OCI-LY3 (cell line): Measurements from ENCODE around the gene YARS2.

Source experiments
- H2AFZ ChIP-seq: fragments of 200-600, 300-600 bp; shearing (Covaris generic); 2 replicates; pipeline ENCODE4 v1.6.0; 2014; ENCODE audit warnings: antibody characterized with exemption, low read depth, low read length
- H3K27ac ChIP-seq: fragments of 200-600, 300-600 bp; sonication (generic); 2 replicates; pipeline ENCODE4 v1.5.1; 2014; ENCODE audit warnings: mild to moderate bottlenecking, low read length, moderate library complexity, mixed read lengths
- H3K27me3 ChIP-seq: fragments of 200-600, 300-600 bp; sonication (generic); 2 replicates; pipeline ENCODE4 v1.6.1; 2014; ENCODE audit warnings: low read depth, low read length, mixed read lengths
- H3K36me3 ChIP-seq: fragments of 200-600, 300-600 bp; sonication (generic); replicated peaks from 2 replicates; pipeline ENCODE3; 2014; ENCODE audit warnings: low read depth, low read length, mixed read lengths
- H3K4me1 ChIP-seq: fragments of 300-600, 200-600 bp; sonication (generic); 2 replicates; pipeline ENCODE4 v1.6.1; 2014; ENCODE audit warnings: low read length, mixed read lengths
- H3K4me2 ChIP-seq: fragments of 200-600, 300-600 bp; sonication (generic); 2 replicates; pipeline ENCODE4 v1.6.1; 2014; ENCODE audit warnings: low read length, mixed read lengths
- H3K4me3 ChIP-seq: fragments of 300-600, 200-600 bp; sonication (generic); 2 replicates; pipeline ENCODE4 v1.5.1; 2014; ENCODE audit warnings: antibody characterized with exemption, mild to moderate bottlenecking, low read length, moderate library complexity
- H3K79me2 ChIP-seq: fragments of 300-600, 200-600 bp; shearing (Covaris generic); 2 replicates; pipeline ENCODE4 v1.6.1; 2014; ENCODE audit warnings: mild to moderate bottlenecking, low read length, mixed read lengths
- H3K9ac ChIP-seq: fragments of 300-600, 200-600 bp; shearing (Covaris generic); 2 replicates; pipeline ENCODE4 v1.6.0; 2014; ENCODE audit warnings: mild to moderate bottlenecking, low read length, moderate library complexity
- H3K9me3 ChIP-seq: fragments of 200-600, 300-600 bp; shearing (Covaris generic); 2 replicates; pipeline ENCODE4 v1.6.1; 2014; ENCODE audit warnings: low read length, mixed read lengths; ENCODE audit not compliant: insufficient read depth
- H4K20me1 ChIP-seq: fragments of 200-600, 300-600 bp; sonication (generic); 2 replicates; pipeline ENCODE4 v1.6.1; 2016; ENCODE audit warnings: low read length, mixed read lengths; ENCODE audit not compliant: insufficient read depth
- EZH2phosphoT487 ChIP-seq: fragments of 200-600 bp; shearing (Covaris generic); IDR thresholded peaks from 2 replicates; pipeline ENCODE4 v1.6.1; 2018; ENCODE audit warnings: antibody characterized with exemption, mixed run types, low read depth
- TF ChIP-seq, protein P1 (sequence below): fragments of 200-600, 300-600 bp; sonication (generic); IDR thresholded peaks from 2 replicates; pipeline ENCODE4 v1.5.1; 2014; ENCODE audit warnings: antibody characterized with exemption, low read length, low read depth

YARS2 gene

DNA sequence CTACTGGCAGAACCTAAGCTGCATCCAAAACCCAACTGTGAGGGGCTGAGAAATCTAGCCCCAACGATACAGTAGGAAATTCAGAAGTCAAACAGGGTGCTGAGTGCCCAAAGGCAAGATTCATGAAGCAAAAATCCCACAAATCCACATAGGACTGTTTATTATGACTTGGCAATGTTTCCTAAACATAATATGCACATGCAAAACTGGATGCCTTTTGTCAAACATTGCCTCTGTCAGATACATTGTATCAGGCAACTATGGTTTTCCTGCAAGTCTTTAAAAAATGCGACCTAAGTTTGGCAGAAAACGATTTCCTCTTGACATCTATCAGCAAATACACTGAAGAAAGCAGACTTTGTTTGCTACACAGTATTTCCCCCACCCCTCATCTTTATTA, 27.3 kb upstream of the YARS2 start:
- Histone ChIP-seq H3K9me3 (no peaks in the 10 kb centered on the region), H3K4me3 (no peak overlapping the region), H3K9ac (no peak overlapping the region), H3K79me2 (no peaks in the 10 kb centered on the region), H3K4me2 (no peak overlapping the region), H3K27ac (no peak overlapping the region), H4K20me1 (no peaks in the 10 kb centered on the region), H3K27me3 (peaks cover 32% of the 10 kb centered on the region), H2AFZ (no peak overlapping the region), H3K36me3 (no peaks in the 10 kb centered on the region), H3K4me1 (no peaks in the 10 kb centered on the region)
- TF ChIP-seq, protein P1, sequence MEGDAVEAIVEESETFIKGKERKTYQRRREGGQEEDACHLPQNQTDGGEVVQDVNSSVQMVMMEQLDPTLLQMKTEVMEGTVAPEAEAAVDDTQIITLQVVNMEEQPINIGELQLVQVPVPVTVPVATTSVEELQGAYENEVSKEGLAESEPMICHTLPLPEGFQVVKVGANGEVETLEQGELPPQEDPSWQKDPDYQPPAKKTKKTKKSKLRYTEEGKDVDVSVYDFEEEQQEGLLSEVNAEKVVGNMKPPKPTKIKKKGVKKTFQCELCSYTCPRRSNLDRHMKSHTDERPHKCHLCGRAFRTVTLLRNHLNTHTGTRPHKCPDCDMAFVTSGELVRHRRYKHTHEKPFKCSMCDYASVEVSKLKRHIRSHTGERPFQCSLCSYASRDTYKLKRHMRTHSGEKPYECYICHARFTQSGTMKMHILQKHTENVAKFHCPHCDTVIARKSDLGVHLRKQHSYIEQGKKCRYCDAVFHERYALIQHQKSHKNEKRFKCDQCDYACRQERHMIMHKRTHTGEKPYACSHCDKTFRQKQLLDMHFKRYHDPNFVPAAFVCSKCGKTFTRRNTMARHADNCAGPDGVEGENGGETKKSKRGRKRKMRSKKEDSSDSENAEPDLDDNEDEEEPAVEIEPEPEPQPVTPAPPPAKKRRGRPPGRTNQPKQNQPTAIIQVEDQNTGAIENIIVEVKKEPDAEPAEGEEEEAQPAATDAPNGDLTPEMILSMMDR, result no peak
- no peak for TF ChIP-seq EZH2phosphoT487

DNA sequence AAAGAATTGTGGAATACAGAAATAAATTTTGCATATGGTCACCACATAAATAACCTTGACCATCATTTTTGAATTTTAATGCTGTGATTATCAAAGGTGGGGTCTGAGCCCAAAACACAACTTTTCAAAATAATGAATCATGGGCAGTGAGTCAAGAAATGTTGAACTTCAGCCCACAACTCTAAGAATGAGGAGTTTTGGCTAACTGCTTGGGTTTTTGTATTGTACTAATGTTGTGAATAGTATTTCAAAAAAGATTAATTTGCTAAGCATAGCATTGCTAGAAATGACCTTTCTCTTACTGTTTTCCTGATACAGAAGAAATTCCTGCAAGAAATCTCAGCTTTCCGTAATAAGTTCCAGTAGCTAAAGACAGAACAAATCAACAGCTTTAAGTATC, 24.4 kb upstream of the YARS2 start:
- TF ChIP-seq EZH2phosphoT487, result no peak
- TF ChIP-seq, protein P1, result no peak
- Histone ChIP-seq H3K36me3 (no peaks in the 10 kb centered on the region), H3K27ac (no peak overlapping the region), H3K9ac (no peak overlapping the region), H4K20me1 (no peaks in the 10 kb centered on the region), H2AFZ (no peak overlapping the region), H3K79me2 (no peaks in the 10 kb centered on the region), H3K9me3 (no peaks in the 10 kb centered on the region), H3K4me1 (peaks cover 5% of the 10 kb centered on the region; the same call in 1 of the 2 replicates), H3K27me3 (peaks cover 46% of the 10 kb centered on the region), H3K4me2 (no peak overlapping the region), H3K4me3 (no peak overlapping the region)

DNA sequence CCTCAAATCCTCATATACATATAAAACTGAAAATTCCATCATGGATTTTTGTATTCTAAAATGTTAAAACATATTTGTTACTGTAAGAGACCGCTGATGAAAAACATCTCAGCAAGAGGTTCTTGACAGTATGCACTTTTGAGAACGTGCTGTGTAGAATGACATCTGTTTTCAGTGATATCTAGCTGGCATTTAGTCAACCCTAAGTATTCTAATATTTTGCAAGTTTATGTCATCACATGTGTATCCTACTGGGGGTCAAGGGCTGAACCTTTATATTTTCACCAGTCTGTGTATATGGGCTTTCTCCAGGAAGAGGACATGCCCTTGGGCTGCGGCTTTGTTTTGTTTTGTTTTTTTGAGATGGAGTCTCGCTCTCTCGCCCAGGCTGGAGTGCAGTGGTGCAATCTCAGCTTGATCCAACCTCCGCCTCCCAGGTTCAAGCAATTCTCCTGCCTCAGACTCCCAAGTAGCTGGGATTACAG, 22.0 kb upstream of the YARS2 start:
- Histone ChIP-seq H3K27ac (no peak overlapping the region), H3K4me2 (no peak overlapping the region), H3K79me2 (no peaks in the 10 kb centered on the region), H3K27me3 (peaks cover 39% of the 10 kb centered on the region), H4K20me1 (no peaks in the 10 kb centered on the region), H3K9ac (no peak overlapping the region), H3K36me3 (no peaks in the 10 kb centered on the region), H2AFZ (no peak overlapping the region), H3K4me1 (peaks cover 5% of the 10 kb centered on the region; the same call in 1 of the 2 replicates), H3K4me3 (no peak overlapping the region), H3K9me3 (no peaks in the 10 kb centered on the region)
- TF ChIP-seq, protein P1, result no peak
- no peak for TF ChIP-seq EZH2phosphoT487

DNA sequence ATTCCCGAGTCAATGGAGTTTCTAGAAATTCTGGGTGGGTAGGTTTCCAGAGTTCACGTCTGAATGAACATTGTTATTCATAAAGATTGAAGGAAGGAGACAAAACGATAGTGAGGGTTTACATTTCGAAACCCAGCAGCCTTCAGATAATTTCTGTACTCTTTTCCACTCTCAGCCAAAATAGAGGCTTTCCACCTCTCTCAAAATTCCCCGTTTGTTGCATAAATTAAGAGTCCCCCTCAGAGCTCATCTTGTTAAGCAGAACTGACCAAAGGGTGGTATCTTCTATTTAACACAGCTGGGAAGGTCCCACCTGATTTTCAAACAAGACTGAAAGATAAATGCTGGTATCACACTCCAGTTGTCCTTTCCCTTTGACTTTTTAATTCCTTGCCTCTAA, 21.5 kb upstream of the YARS2 start:
- peaks cover 5% of the 10 kb centered on the region; the same call in 1 of the 2 replicates for H3K4me1 ChIP-seq
- no peaks in the 10 kb centered on the region for H3K36me3 ChIP-seq
- H2AFZ ChIP-seq, result no peak overlapping the region
- no peaks in the 10 kb centered on the region for H4K20me1 ChIP-seq
- no peak overlapping the region for H3K9ac ChIP-seq
- H3K27ac ChIP-seq, result no peak overlapping the region
- H3K9me3 ChIP-seq, result no peaks in the 10 kb centered on the region
- H3K4me3 ChIP-seq, result no peak overlapping the region
- peaks cover 41% of the 10 kb centered on the region for H3K27me3 ChIP-seq
- H3K79me2 ChIP-seq, result no peaks in the 10 kb centered on the region
- H3K4me2 ChIP-seq, result 0 out of 2 replicates have a peak overlapping the region, but pooled peaks have one; percentile 15
- no peak for TF ChIP-seq EZH2phosphoT487
- TF ChIP-seq, protein P1, result no peak
